Measurements from ENCODE around the gene MAJIN.
"Not testable (repeated sequence)": the region's sequence is repeated elsewhere in the genome, so short reads cannot be mapped to it uniquely, and the experiment has no call there.

MAJIN gene

GRCh38 chr11:64989416-64989815 is 17.5 kb upstream of the MAJIN start:
- no peak for DNase-seq

GRCh38 chr11:64987998-64988854 is 16.3 kb upstream of the MAJIN start:
- DNase-seq = no peak

- DNase-seq = not testable (repeated sequence)
Measured at GRCh38 chr11:64983339-64983738, 11.4 kb upstream of the MAJIN start.

GRCh38 chr11:64976651-64977050 is 4.7 kb upstream of the MAJIN start:
- no peak for DNase-seq

GRCh38 chr11:64974124-64974523 is 2.2 kb upstream of the MAJIN start:
- DNase-seq = no peak

- DNase-seq = no peak
Measured at GRCh38 chr11:64970731-64971151, 1.2 kb downstream of the MAJIN start.

- DNase-seq = no peak
Measured at GRCh38 chr11:64969209-64969608, 2.7 kb downstream of the MAJIN start.

GRCh38 chr11:64967375-64967774 is 4.5 kb downstream of the MAJIN start:
- no peak for DNase-seq

- no peak for DNase-seq
Measured at GRCh38 chr11:64963072-64963631, 8.8 kb downstream of the MAJIN start.

GRCh38 chr11:64960719-64961118 is 11.2 kb downstream of the MAJIN start:
- DNase-seq = no peak

- no peak for DNase-seq
Measured at GRCh38 chr11:64959498-64959897, 12.4 kb downstream of the MAJIN start.

- no peak for DNase-seq
Measured at GRCh38 chr11:64954201-64954600, 17.7 kb downstream of the MAJIN start.

- no peak for DNase-seq
Measured at GRCh38 chr11:64951529-64951928, 20.4 kb downstream of the MAJIN start.

GRCh38 chr11:64947208-64947814 is 24.6 kb downstream of the MAJIN start:
- DNase-seq = no peak

GRCh38 chr11:64936539-64936938 is 35.4 kb downstream of the MAJIN start:
- no peak for DNase-seq

GRCh38 chr11:64935359-64936081 is 36.4 kb downstream of the MAJIN start, which contains the start of gene GPHA2:
GPHA2 (minus strand) TSS chr11:64935893; CDS start chr11:64935460, 433 bp downstream.
- no peak for DNase-seq

GRCh38 chr11:64934682-64935358 is 37.1 kb downstream of the MAJIN start:
- DNase-seq = no peak

- DNase-seq = no peak
Measured at GRCh38 chr11:64933935-64934681, 37.8 kb downstream of the MAJIN start.

GRCh38 chr11:64933213-64933934 is 38.5 kb downstream of the MAJIN start:
- DNase-seq = no peak

GRCh38 chr11:64932324-64932723 is 39.6 kb downstream of the MAJIN start:
- DNase-seq = no peak

- DNase-seq = no peak
Measured at GRCh38 chr11:64931290-64931689, 40.6 kb downstream of the MAJIN start.
